Keratinocyte (primary cell): ENCODE results near the gene SLIT3. TPM values are rescaled to one million over a fixed set of nuclear protein-coding genes. Genes with fewer than 3 reads are reported as not detected.

ENCODE experiments used
- DNase-seq: peaks from one replicate; pipeline ENCODE4 v3.0.0-alpha.2; 2011; ENCODE audit warnings: low read depth, missing footprints, low spot score
- FAIRE-seq: peaks from 2 replicates; lab custom pipeline; 2011; peaks lifted over from hg19 to GRCh38; lab: Jason Lieb, UNC
- H2AFZ ChIP-seq: 2 replicates; pipeline ENCODE4 v1.6.0; 2012; ENCODE audit warnings: low read length, control low read depth, inconsistent platforms; ENCODE audit not compliant: control insufficient read depth
- H3K27ac ChIP-seq: 2 replicates; pipeline ENCODE4 v1.5.1; 2011; ENCODE audit warnings: low read length; ENCODE audit not compliant: control insufficient read depth, insufficient read depth
- H3K27me3 ChIP-seq: 3 replicates; pipeline ENCODE4 v1.6.0; 2011; ENCODE audit warnings: low read length; ENCODE audit not compliant: control insufficient read depth, insufficient read depth; ENCODE audit errors: extremely low read depth
- H3K36me3 ChIP-seq, 2 experiments: 2 replicates in 1 of 2; 3 replicates in 1 of 2; pipeline ENCODE4 v1.5.1; 2011; ENCODE audit warnings: low read length in 2 of 2, mild to moderate bottlenecking in 1 of 2; ENCODE audit not compliant: control insufficient read depth in 2 of 2, insufficient read depth in 2 of 2; ENCODE audit errors: extremely low read depth in 1 of 2
- H3K4me1 ChIP-seq: 3 replicates; pipeline ENCODE4 v1.5.1; 2011; ENCODE audit warnings: low read length; ENCODE audit not compliant: control insufficient read depth, insufficient read depth; ENCODE audit errors: extremely low read depth
- H3K4me2 ChIP-seq: 3 replicates; pipeline ENCODE4 v1.6.0; 2011; ENCODE audit warnings: low read depth, low read length; ENCODE audit not compliant: control insufficient read depth, insufficient read depth; ENCODE audit errors: extremely low read depth
- H3K4me3 ChIP-seq, 3 experiments: fragments of 200-600 bp in 1 of 3; sonication (generic) in 1 of 3; 2 replicates in 2 of 3; 3 replicates in 1 of 3; pipeline ENCODE4 v1.5.1; 2011 to 2016; ENCODE audit warnings: low read length in 3 of 3, mild to moderate bottlenecking in 3 of 3, control low read depth in 2 of 3, inconsistent platforms in 1 of 3, low read depth in 1 of 3, mixed read lengths in 1 of 3, mixed run types in 1 of 3, moderate library complexity in 1 of 3; ENCODE audit not compliant: control insufficient read depth in 2 of 3, insufficient read depth in 2 of 3; ENCODE audit errors: extremely low read depth in 1 of 3
- H3K79me2 ChIP-seq: 2 replicates; pipeline ENCODE4 v1.6.0; 2012; ENCODE audit warnings: low read length; ENCODE audit not compliant: control insufficient read depth, insufficient read depth
- H3K9ac ChIP-seq: 3 replicates; pipeline ENCODE4 v1.6.0; 2011; ENCODE audit warnings: low read length; ENCODE audit not compliant: control insufficient read depth, insufficient read depth; ENCODE audit errors: extremely low read depth
- H3K9me1 ChIP-seq: 3 replicates; pipeline ENCODE4 v1.6.0; 2011; ENCODE audit warnings: low read length; ENCODE audit not compliant: control insufficient read depth, insufficient read depth; ENCODE audit errors: extremely low read depth
- H3K9me3 ChIP-seq: 2 replicates; pipeline ENCODE4 v1.5.1; 2012; ENCODE audit warnings: low read depth, low read length; ENCODE audit not compliant: control insufficient read depth
- H4K20me1 ChIP-seq: 3 replicates; pipeline ENCODE4 v1.6.0; 2011; ENCODE audit warnings: low read length; ENCODE audit not compliant: control insufficient read depth, insufficient read depth; ENCODE audit errors: extremely low read depth
- EZH2 ChIP-seq: IDR thresholded peaks from one replicate; pipeline ENCODE4 v1.6.1; 2012; ENCODE audit warnings: inconsistent platforms, mild to moderate bottlenecking, low read length, moderate library complexity
- dilution Hi-C: fragments of 300-500 bp; cut with MboI; formaldehyde crosslinking; loops from one replicate; pipeline ENCODE4 v1.7.0; 2020; ENCODE audit warnings: low sequenced_read_pairs; ENCODE audit not compliant: extremely low pct_ligation_motif_present
- polyA plus RNA-seq, 5 experiments: library from polyadenylated mRNA; depleted of rRNA in 3 of 5; stranded (reverse) in 3 of 5; stranded (forward) in 1 of 5; unstranded in 1 of 5; fragments of >200 nt; gene quantifications; 1 replicate in 1 of 5; 2 replicates in 3 of 5; 3 replicates in 1 of 5; pipeline versions ENCODE4 v1.2.1 to v1.2.3, GENCODE V29; 2011 to 2012; ENCODE audit warnings: missing spikeins in 2 of 5, low read depth in 1 of 5, low replicate concordance in 1 of 5
- TF ChIP-seq, protein P1 (sequence below), 3 experiments: IDR thresholded peaks in 1 of 3; conservative IDR thresholded peaks in 1 of 3; optimal IDR thresholded peaks in 1 of 3; 2 replicates in 2 of 3; 3 replicates in 1 of 3; pipeline versions ENCODE3 to v1.5.1; 2011; ENCODE audit warnings: low read length in 3 of 3, mild to moderate bottlenecking in 3 of 3, moderate library complexity in 2 of 3, control low read depth in 1 of 3, inconsistent platforms in 1 of 3; ENCODE audit not compliant: insufficient read depth in 2 of 3; ENCODE audit errors: extremely low read depth in 1 of 3

The SLIT3 gene
- polyA plus RNA-seq, 1 donor (not counting 4 experiments of a cell fraction or from before 2014, with no cell fraction given) = 2.4 TPM

DNA sequence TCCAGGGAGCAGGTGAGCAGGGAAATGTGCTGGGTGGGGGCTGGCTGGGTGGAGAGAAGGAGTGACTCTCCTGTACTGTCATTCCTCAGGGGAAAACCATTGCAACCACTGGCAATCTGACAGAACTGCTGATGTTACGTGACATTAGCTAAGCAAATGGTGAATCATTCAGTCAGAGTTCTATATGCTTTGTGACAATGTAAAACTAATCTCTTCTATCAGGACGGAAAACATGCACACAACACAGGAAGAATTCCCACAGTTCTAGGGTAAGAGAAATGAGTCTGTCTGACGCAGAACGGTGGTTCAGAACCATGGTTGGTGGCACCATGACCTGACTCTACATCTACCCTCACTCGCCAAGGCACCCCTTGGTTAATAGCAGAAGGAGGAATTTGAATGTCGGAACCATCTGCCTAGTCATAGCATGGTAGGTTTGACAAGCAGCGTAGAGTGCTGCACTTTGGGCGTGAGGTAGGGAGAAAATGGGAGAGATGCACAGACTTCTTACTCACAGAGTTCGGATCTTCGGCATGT is 478.1 kb downstream of the SLIT3 start:
- no peaks in the 10 kb centered on the region for H3K27me3 ChIP-seq
- no peak overlapping the region for H3K27ac ChIP-seq
- H3K4me3 ChIP-seq = no peak overlapping the region
- FAIRE-seq = no peak
- H3K36me3 ChIP-seq = no peaks in the 10 kb centered on the region
- H3K79me2 ChIP-seq = no peaks in the 10 kb centered on the region
- no peak overlapping the region for H3K4me2 ChIP-seq
- H4K20me1 ChIP-seq = no peaks in the 10 kb centered on the region
- DNase-seq = no peak
- H3K4me1 ChIP-seq = no peaks in the 10 kb centered on the region
- no peaks in the 10 kb centered on the region for H3K9me3 ChIP-seq
- dilution Hi-C loops = no loop called here
- TF ChIP-seq, protein P1, sequence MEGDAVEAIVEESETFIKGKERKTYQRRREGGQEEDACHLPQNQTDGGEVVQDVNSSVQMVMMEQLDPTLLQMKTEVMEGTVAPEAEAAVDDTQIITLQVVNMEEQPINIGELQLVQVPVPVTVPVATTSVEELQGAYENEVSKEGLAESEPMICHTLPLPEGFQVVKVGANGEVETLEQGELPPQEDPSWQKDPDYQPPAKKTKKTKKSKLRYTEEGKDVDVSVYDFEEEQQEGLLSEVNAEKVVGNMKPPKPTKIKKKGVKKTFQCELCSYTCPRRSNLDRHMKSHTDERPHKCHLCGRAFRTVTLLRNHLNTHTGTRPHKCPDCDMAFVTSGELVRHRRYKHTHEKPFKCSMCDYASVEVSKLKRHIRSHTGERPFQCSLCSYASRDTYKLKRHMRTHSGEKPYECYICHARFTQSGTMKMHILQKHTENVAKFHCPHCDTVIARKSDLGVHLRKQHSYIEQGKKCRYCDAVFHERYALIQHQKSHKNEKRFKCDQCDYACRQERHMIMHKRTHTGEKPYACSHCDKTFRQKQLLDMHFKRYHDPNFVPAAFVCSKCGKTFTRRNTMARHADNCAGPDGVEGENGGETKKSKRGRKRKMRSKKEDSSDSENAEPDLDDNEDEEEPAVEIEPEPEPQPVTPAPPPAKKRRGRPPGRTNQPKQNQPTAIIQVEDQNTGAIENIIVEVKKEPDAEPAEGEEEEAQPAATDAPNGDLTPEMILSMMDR (optimal IDR thresholded peaks at IDR 0.05 in 1 of 3, IDR thresholded peaks at IDR 0.05 in 1 of 3, conservative IDR thresholded peaks at IDR 0.05 in 1 of 3; ENCODE audit: extremely low read depth in 1 of 3, insufficient read depth in 2 of 3, low read length in 3 of 3) = no peak
- no peak for TF ChIP-seq EZH2
- H3K9me1 ChIP-seq = no peaks in the 10 kb centered on the region
- no peak overlapping the region for H2AFZ ChIP-seq
- no peak overlapping the region for H3K9ac ChIP-seq

DNA sequence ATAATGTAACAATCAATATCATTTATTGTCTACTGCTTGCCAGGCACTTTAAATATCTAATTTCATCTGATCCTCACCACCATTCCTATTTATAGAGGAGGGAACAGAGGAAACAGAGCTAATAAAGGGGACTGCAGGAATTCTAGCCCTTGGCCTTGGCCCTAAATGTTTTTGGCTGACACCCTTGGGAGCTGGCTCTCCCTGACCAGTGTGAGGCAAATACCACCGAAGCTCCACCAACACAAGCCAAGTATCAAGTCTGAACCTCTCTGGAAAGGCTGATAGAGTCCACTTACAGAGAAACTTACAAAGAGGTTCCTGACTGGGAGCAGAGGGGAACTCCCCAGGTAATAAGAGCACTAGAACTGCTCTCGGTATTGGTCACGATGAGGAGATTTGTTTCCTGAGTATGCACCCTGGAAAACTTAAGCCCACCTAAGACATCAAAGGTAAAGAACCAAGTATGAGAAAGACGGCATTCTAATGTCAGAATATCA is 478.6 kb downstream of the SLIT3 start:
- Histone ChIP-seq H3K9me3 (no peaks in the 10 kb centered on the region), H3K27ac (no peak overlapping the region), H3K4me1 (no peaks in the 10 kb centered on the region), H3K4me3 (no peak overlapping the region), H3K36me3 (no peaks in the 10 kb centered on the region), H2AFZ (no peak overlapping the region), H3K4me2 (no peak overlapping the region), H3K9me1 (no peaks in the 10 kb centered on the region), H3K79me2 (no peaks in the 10 kb centered on the region), H3K9ac (no peak overlapping the region), H4K20me1 (no peaks in the 10 kb centered on the region), H3K27me3 (no peaks in the 10 kb centered on the region)
- no peak for FAIRE-seq
- dilution Hi-C loops = no loop called here
- no peak for DNase-seq
- TF ChIP-seq, protein P1 (optimal IDR thresholded peaks at IDR 0.05 in 1 of 3, IDR thresholded peaks at IDR 0.05 in 1 of 3, conservative IDR thresholded peaks at IDR 0.05 in 1 of 3; ENCODE audit: extremely low read depth in 1 of 3, insufficient read depth in 2 of 3, low read length in 3 of 3) = no peak
- no peak for TF ChIP-seq EZH2
